GM23338 (cell line): ENCODE data around the gene TMEM247. TPM values are rescaled to one million over a fixed set of nuclear protein-coding genes. Genes with fewer than 3 reads are reported as not detected.

Source experiments
- ATAC-seq: fragments of 200-7000 bp; cut with Tn5 transposase; 3 replicates; pipeline ENCODE4 v1.9.1; 2020
- DNase-seq: peaks from one replicate; pipeline ENCODE4 v3.0.0-alpha.2; 2015; ENCODE audit warnings: low spot score
- H2AFZ ChIP-seq: fragments of 200-600 bp; sonication (generic); 2 replicates; pipeline ENCODE4 v1.8.0; 2016; ENCODE audit warnings: antibody characterized with exemption, mild to moderate bottlenecking, moderate library complexity
- H3F3A ChIP-seq: fragments of 200-600 bp; sonication (generic); replicated peaks from 2 replicates; pipeline ENCODE4 v1.8.0; 2017; ENCODE audit warnings: antibody characterized with exemption, mixed run types, low read depth
- H3K27ac ChIP-seq: fragments of 200-600 bp; sonication (generic); 2 replicates; pipeline ENCODE4 v1.6.1; 2016; ENCODE audit warnings: low read depth
- H3K27me3 ChIP-seq: fragments of 200-600 bp; sonication (generic); 2 replicates; pipeline ENCODE4 v1.8.0; 2016; ENCODE audit warnings: mild to moderate bottlenecking, mixed run types, moderate library complexity; ENCODE audit not compliant: insufficient read depth
- H3K36me3 ChIP-seq: fragments of 200-600 bp; sonication (generic); 2 replicates; pipeline ENCODE4 v1.8.0; 2016; ENCODE audit warnings: mild to moderate bottlenecking; ENCODE audit not compliant: insufficient read depth
- H3K4me1 ChIP-seq: fragments of 200-600 bp; sonication (generic); 2 replicates; pipeline ENCODE4 v1.8.0; 2016; ENCODE audit warnings: mild to moderate bottlenecking, moderate library complexity; ENCODE audit not compliant: insufficient read depth
- H3K4me2 ChIP-seq: fragments of 200-600 bp; sonication (generic); 2 replicates; pipeline ENCODE4 v1.7.1; 2017; ENCODE audit warnings: mixed run types
- H3K4me3 ChIP-seq: fragments of 200-600 bp; sonication (generic); 2 replicates; pipeline ENCODE4 v1.6.1; 2016; ENCODE audit warnings: mixed run types
- H3K79me2 ChIP-seq: fragments of 200-600 bp; sonication (generic); replicated peaks from 2 replicates; pipeline ENCODE4 v1.8.0; 2017; ENCODE audit warnings: mild to moderate bottlenecking; ENCODE audit not compliant: insufficient read depth
- H3K9me2 ChIP-seq: fragments of 200-600 bp; sonication (generic); 2 replicates; pipeline ENCODE4 v1.8.0; 2017; ENCODE audit not compliant: insufficient read depth
- H4K20me1 ChIP-seq: fragments of 200-600 bp; sonication (generic); replicated peaks from 2 replicates; pipeline ENCODE4 v1.8.0; 2017; ENCODE audit warnings: mild to moderate bottlenecking; ENCODE audit not compliant: insufficient read depth
- H3K27ac Mint-ChIP-seq: 2 replicates; pipeline ENCODE4 v1.8.0; 2020; ENCODE audit warnings: inconsistent platforms, mild to moderate bottlenecking, moderate library complexity, mixed read lengths
- H3K27me3 Mint-ChIP-seq: 3 replicates; pipeline ENCODE4 v1.8.0; 2022; ENCODE audit warnings: low read depth, mild to moderate bottlenecking, moderate library complexity, mixed read lengths, inconsistent platforms; ENCODE audit not compliant: insufficient read depth, poor library complexity
- H3K36me3 Mint-ChIP-seq: 3 replicates; pipeline ENCODE4 v1.8.0; 2021; ENCODE audit warnings: low read depth, mild to moderate bottlenecking, inconsistent platforms, moderate library complexity, mixed read lengths
- H3K4me1 Mint-ChIP-seq: 3 replicates; pipeline ENCODE4 v1.8.0; 2020; ENCODE audit warnings: mild to moderate bottlenecking, inconsistent platforms, mixed read lengths
- H3K4me3 Mint-ChIP-seq: 3 replicates; pipeline ENCODE4 v1.8.0; 2021; ENCODE audit warnings: moderate library complexity, mild to moderate bottlenecking, inconsistent platforms, mixed read lengths
- H3K9me3 Mint-ChIP-seq: 3 replicates; pipeline ENCODE4 v1.8.0; 2020; ENCODE audit warnings: moderate library complexity, mild to moderate bottlenecking, inconsistent platforms, mixed read lengths
- CREB1 ChIP-seq: fragments of 250-450 bp; sonication (Bioruptor Pico); IDR thresholded peaks from 2 replicates; pipeline ENCODE4 v1.5.0; 2020; ENCODE audit warnings: low read depth, mild to moderate bottlenecking, moderate library complexity
- JUNB ChIP-seq: IDR thresholded peaks from one replicate; pipeline ENCODE4 v1.6.1; 2016; ENCODE audit warnings: antibody characterized with exemption; ENCODE audit not compliant: unreplicated experiment
- NANOG ChIP-seq: IDR thresholded peaks from 2 replicates; pipeline ENCODE4 v1.6.1; 2016; ENCODE audit warnings: antibody characterized with exemption, borderline replicate concordance
- POLR2AphosphoS5 ChIP-seq: IDR thresholded peaks from 2 replicates; pipeline ENCODE4 v1.6.1; 2016; ENCODE audit warnings: antibody characterized with exemption, low read depth
- STAT1 ChIP-seq: IDR thresholded peaks from one replicate; pipeline ENCODE4 v1.6.1; 2016; ENCODE audit warnings: antibody characterized with exemption; ENCODE audit not compliant: unreplicated experiment
- polyA plus RNA-seq: library from polyadenylated mRNA; unstranded; fragments of >200 nt; fragmentation: Nextera tagmentation; extraction: Ambion mirVana; gene quantifications from 2 replicates; pipeline ENCODE4 v1.2.1, GENCODE V29; 2016
- total RNA-seq: library from RNA; depleted of rRNA; stranded (reverse); fragments of >200 nt; shearing (Covaris generic); gene quantifications from 2 replicates; pipeline ENCODE4 v1.2.3, GENCODE V29; 2014
- TF ChIP-seq, protein P1 (sequence below): IDR thresholded peaks from one replicate; pipeline ENCODE4 v1.6.1; 2018; ENCODE audit warnings: antibody characterized with exemption; ENCODE audit not compliant: unreplicated experiment
- TF ChIP-seq, protein P2 (sequence below): IDR thresholded peaks from 2 replicates; pipeline ENCODE4 v1.6.1; 2016; ENCODE audit warnings: antibody characterized with exemption

TMEM247 gene
- total and polyA plus RNA-seq, 2 experiments from 2014 or later: not detected

DNA sequence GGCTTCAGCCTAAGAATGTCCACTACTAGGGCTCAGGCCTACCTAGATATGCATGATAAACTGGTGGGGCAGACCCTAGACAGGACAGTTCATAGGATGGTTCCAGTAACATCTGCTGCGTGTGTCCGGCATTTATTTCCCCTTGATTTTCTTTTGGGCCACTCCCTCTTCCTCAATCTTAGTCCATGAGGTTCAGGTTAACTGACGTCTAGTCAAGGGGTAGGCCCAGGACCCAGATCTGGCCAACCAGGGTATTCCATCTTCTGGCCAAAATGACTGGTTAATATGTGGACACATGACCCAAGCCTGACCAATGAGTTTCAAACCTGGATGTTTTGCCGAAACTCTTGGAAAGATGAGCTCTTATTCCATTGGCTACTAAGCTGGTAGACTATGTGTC is 15.2 kb downstream of the TMEM247 start:
- H3K4me1 ChIP-seq: peaks cover 17% of the 10 kb centered on the region
- no peaks in the 10 kb centered on the region for H3K79me2 ChIP-seq
- Mint-ChIP-seq H3K9me3 (no peaks in the 10 kb centered on the region; the same call in 2 of the 3 replicates), H3K36me3 (no peaks in the 10 kb centered on the region), H3K27me3 (peaks cover 21% of the 10 kb centered on the region), H3K4me3 (no peak overlapping the region), H3K27ac (no peak overlapping the region), H3K4me1 (peaks cover 15% of the 10 kb centered on the region)
- TF ChIP-seq NANOG: no peak
- no peak for TF ChIP-seq POLR2AphosphoS5
- no peak for TF ChIP-seq JUNB
- TF ChIP-seq STAT1: no peak
- TF ChIP-seq, protein P1, sequence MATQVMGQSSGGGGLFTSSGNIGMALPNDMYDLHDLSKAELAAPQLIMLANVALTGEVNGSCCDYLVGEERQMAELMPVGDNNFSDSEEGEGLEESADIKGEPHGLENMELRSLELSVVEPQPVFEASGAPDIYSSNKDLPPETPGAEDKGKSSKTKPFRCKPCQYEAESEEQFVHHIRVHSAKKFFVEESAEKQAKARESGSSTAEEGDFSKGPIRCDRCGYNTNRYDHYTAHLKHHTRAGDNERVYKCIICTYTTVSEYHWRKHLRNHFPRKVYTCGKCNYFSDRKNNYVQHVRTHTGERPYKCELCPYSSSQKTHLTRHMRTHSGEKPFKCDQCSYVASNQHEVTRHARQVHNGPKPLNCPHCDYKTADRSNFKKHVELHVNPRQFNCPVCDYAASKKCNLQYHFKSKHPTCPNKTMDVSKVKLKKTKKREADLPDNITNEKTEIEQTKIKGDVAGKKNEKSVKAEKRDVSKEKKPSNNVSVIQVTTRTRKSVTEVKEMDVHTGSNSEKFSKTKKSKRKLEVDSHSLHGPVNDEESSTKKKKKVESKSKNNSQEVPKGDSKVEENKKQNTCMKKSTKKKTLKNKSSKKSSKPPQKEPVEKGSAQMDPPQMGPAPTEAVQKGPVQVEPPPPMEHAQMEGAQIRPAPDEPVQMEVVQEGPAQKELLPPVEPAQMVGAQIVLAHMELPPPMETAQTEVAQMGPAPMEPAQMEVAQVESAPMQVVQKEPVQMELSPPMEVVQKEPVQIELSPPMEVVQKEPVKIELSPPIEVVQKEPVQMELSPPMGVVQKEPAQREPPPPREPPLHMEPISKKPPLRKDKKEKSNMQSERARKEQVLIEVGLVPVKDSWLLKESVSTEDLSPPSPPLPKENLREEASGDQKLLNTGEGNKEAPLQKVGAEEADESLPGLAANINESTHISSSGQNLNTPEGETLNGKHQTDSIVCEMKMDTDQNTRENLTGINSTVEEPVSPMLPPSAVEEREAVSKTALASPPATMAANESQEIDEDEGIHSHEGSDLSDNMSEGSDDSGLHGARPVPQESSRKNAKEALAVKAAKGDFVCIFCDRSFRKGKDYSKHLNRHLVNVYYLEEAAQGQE: no peak
- no peaks in the 10 kb centered on the region for H4K20me1 ChIP-seq
- DNase-seq: no peak
- peaks cover 22% of the 10 kb centered on the region for H3K27me3 ChIP-seq
- H3K27ac ChIP-seq: no peak overlapping the region
- no peaks in the 10 kb centered on the region for H3K9me2 ChIP-seq
- H2AFZ ChIP-seq: no peak overlapping the region
- no peak overlapping the region for H3K4me3 ChIP-seq
- H3K4me2 ChIP-seq: no peak overlapping the region
- H3F3A ChIP-seq: no peaks in the 10 kb centered on the region; the same call in 1 of the 2 replicates
- no peaks in the 10 kb centered on the region for H3K36me3 ChIP-seq
- ATAC-seq: no peak

DNA sequence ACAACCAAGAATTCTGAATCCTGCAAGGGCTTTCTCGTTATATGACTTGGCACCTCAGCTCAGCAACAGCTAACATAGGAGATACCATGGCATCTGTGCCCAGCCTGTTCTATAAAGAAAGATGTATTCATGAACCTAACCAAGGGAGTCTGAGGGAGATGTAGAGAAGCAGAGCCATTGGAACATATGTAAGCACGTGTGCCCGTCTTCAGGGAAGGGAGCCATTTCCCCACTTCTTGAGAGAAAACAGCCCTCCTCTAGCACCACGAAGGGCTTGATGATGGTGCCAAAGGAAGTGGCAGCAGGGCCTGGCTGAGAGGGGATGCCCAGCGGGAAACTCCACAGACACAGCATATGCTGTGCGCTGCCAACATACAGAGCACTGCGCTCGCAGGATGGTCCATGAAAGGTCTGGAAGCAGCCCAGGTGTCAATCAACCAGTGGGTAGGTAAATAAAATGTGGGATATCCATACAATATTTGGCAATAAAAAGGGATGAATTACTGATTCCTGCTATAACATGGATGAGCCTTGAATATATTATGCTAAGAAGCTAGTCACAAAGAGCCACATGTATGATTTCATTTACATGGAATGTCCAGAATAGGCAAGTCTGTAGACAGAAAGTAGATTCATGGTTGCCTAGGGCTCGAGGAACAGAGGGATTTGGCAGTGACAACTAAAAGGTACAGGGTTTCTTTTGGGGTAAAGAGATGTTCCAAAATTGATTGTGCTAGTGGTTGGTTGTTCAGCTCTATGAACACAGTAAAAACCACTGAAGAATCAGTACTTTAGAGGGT is 16.1 kb downstream of the TMEM247 start:
- no peaks in the 10 kb centered on the region for H3K36me3 ChIP-seq
- Mint-ChIP-seq H3K4me3 (no peak overlapping the region), H3K36me3 (no peaks in the 10 kb centered on the region), H3K9me3 (no peaks in the 10 kb centered on the region; the same call in 2 of the 3 replicates), H3K27ac (no peak overlapping the region), H3K27me3 (peaks cover 21% of the 10 kb centered on the region), H3K4me1 (peaks cover 7% of the 10 kb centered on the region)
- no peaks in the 10 kb centered on the region for H3K79me2 ChIP-seq
- no peak overlapping the region for H3K4me3 ChIP-seq
- peaks cover 22% of the 10 kb centered on the region for H3K27me3 ChIP-seq
- H3K9me2 ChIP-seq: no peaks in the 10 kb centered on the region
- no peak overlapping the region for H3K4me2 ChIP-seq
- ATAC-seq: no peak
- no peaks in the 10 kb centered on the region; the same call in 1 of the 2 replicates for H3F3A ChIP-seq
- no peak overlapping the region for H3K27ac ChIP-seq
- H2AFZ ChIP-seq: no peak overlapping the region
- TF ChIP-seq, protein P2, sequence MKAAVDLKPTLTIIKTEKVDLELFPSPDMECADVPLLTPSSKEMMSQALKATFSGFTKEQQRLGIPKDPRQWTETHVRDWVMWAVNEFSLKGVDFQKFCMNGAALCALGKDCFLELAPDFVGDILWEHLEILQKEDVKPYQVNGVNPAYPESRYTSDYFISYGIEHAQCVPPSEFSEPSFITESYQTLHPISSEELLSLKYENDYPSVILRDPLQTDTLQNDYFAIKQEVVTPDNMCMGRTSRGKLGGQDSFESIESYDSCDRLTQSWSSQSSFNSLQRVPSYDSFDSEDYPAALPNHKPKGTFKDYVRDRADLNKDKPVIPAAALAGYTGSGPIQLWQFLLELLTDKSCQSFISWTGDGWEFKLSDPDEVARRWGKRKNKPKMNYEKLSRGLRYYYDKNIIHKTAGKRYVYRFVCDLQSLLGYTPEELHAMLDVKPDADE: no peak
- TF ChIP-seq, protein P1: no peak
- no peak for TF ChIP-seq CREB1 (CRISPR knock-in tag)
- no peak for TF ChIP-seq POLR2AphosphoS5
- no peak for TF ChIP-seq JUNB
- no peak for TF ChIP-seq NANOG
- TF ChIP-seq STAT1: no peak
- no peaks in the 10 kb centered on the region for H4K20me1 ChIP-seq
- DNase-seq: no peak
- peaks cover 10% of the 10 kb centered on the region for H3K4me1 ChIP-seq
